D721Med (cell line): ENCODE measurements around the gene FAM124B.

Experiments
- DNase-seq: peaks from one replicate; pipeline ENCODE4 v3.0.0; 2011; ENCODE audit warnings: low spot score; ENCODE audit not compliant: insufficient read length
- FAIRE-seq: peaks from 2 replicates; lab custom pipeline; 2011; peaks lifted over from hg19 to GRCh38; lab: Jason Lieb, UNC
- TF ChIP-seq, protein P1 (sequence below): IDR thresholded peaks from 2 replicates; pipeline ENCODE4 v1.5.1; 2012; ENCODE audit warnings: mild to moderate bottlenecking, control low read depth; ENCODE audit not compliant: insufficient read depth; ENCODE audit errors: missing control alignments

The FAM124B gene

DNA sequence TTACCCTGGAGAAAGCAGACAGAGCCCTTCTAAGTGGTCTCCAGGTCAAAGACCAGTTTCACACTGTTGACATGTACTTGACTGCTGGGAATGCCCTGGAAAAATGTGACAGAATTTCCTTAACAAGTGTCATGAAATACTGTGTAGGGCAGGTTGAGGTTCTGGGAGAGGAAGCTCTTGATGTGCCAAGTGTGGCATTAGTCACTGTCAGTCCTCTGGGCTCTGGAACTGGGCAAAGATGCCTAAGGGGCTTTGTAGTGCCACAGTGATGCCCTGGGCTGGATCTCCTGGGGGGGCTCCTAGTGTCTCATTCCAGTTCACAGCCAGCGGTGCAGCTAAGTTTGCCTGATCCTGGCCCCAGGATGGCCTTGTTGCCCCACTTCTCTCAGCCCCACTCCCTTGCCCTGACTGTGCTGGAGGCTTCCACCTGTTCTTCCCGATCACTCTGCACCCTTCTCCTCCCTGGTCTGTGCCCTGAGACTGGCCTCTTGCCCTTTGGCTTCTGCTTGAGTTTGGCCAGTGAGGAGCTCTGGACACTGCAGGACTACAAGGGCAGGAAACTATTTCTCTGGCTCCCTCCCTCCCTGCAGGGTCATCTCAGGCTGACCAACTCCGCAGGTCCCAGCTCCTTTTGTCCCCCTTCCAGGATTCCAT is 27.0 kb upstream of the FAM124B start:
- TF ChIP-seq, protein P1, sequence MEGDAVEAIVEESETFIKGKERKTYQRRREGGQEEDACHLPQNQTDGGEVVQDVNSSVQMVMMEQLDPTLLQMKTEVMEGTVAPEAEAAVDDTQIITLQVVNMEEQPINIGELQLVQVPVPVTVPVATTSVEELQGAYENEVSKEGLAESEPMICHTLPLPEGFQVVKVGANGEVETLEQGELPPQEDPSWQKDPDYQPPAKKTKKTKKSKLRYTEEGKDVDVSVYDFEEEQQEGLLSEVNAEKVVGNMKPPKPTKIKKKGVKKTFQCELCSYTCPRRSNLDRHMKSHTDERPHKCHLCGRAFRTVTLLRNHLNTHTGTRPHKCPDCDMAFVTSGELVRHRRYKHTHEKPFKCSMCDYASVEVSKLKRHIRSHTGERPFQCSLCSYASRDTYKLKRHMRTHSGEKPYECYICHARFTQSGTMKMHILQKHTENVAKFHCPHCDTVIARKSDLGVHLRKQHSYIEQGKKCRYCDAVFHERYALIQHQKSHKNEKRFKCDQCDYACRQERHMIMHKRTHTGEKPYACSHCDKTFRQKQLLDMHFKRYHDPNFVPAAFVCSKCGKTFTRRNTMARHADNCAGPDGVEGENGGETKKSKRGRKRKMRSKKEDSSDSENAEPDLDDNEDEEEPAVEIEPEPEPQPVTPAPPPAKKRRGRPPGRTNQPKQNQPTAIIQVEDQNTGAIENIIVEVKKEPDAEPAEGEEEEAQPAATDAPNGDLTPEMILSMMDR = no peak
- FAIRE-seq (no peak), DNase-seq (no peak)

DNA sequence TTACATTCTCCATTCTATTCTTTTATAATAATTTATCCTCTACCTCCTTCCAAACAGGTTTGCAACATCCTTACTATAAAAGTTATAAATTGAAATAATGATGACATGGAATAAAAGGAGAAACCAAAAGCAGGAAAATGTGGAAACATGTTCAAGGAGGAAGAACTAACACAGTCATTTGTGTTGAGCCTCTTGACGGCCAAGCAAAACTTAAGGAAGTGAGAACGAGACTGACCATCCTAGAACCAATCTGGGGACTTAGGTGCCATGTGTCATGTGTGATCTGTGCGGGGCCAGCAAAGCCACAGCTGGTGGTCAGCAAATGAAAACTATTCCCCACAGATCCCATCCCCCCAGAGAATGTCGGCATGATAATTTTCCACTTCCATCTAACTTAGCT is 25.6 kb upstream of the FAM124B start:
- TF ChIP-seq, protein P1 = no peak
- no peak for FAIRE-seq

DNA sequence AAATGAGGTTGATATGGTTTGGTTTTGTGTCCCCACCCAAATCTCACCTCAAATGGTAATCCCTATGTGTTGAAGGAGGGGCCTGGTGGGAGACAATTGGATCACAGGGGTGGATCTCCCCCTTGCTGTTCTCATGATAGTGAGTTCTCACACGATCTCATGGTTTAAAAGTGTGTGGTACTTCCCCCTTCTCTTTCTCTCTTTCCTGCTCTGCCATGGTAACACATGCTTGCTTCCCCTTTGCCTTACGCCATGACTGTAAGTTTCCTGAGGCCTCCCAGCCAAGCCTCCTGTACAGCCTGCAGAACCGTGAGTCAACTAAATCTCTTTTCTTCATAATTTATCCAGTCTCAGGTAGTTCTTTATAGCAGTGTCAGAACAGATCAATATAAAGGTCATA is 24.7 kb upstream of the FAM124B start:
- FAIRE-seq = no peak
- DNase-seq = no peak
- TF ChIP-seq, protein P1 = no peak

More for the DNA sequence above, 25.6 kb upstream of the FAM124B start:
- no peak for DNase-seq

DNA sequence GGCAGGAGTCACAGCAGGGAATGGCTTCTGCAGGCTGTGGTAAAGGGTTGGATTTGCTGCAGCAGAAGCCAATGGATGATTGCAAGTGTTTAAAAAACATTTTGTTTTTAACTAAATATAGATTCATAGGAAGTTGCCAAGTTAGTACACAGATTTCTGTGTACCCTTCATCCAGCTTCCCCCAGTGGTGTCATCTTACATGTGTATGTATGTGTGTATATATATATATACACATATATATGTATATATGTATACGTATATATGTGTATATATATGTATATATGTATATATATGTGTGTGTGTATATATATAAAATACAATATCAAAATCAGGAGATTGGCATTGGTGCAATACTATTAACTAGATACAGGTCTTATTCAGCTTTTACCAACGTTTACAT is 19.2 kb upstream of the FAM124B start:
- FAIRE-seq (no peak), DNase-seq (no peak)
- TF ChIP-seq, protein P1 = no peak

DNA sequence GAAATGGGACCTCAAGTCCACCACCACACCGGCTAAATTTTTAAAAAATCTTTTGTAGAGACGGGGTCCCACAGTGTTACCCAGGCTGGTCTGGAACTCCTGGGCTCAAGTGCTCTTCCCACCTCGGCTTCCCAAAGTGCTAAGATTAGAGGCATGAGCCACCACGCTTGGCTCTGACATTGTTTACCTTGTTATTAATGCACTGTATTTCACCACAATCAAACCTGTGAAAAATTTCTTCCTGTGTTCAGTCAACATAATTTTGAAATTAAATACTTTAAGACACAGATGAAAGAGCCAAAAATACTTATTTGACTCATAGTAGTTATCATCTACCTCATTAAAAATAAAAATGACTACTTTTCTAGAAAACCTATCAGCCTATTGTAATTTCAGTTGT is 16.0 kb upstream of the FAM124B start:
- TF ChIP-seq, protein P1 = no peak
- no peak for FAIRE-seq
- no peak for DNase-seq

DNA sequence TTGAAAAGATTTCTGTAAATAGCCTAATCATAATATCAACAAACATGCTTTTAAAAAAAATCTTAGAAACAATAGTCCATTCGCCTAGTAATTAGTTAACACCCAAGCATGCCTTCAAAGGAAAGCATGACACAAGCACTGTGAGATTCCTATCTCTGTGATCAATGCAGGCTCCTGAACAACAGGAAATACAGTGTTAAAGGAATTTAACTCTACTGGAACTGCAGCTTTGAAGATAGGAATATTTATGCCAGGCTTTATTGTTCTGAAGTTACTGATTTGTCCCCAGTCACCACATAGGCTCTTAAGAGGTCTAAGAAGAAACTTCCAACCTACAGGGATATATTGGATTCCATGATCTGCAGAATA is 15.4 kb upstream of the FAM124B start:
- FAIRE-seq (no peak), DNase-seq (no peak)
- TF ChIP-seq, protein P1 = no peak

DNA sequence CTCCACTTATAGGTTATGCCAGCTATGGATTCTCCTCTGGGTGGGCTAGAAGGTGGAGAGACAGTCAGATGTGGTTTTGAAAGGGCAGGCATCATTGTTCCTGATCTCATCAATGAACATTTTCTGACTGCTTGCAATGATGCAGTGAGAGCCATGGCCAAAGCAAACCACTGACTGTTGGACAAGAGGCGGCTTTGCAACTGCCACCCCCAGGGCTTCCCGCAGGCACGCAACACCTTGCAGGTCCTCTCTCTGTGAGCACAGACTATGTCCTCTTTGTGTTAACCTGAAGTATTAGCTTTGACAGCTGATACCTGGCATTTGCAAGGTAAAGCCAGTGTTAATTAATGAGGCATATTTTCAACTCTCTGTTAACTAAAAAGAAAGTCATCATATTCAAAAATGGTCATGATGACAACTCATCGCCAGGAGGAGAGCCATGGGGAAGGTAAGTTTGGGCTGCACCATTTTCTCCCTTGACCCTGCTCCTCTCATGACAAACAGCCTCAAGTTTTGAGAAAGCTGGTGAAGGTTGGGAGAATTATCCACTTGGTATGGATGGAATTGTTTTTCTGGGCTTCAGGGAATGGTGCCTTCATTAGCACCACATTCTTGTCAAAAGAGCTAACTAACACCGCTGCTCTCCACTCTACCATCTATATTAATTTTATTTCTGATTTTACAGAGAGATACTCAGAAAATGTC is 14.9 kb upstream of the FAM124B start:
- DNase-seq = no peak
- no peak for FAIRE-seq
- TF ChIP-seq, protein P1 = no peak
